Activated CD4-positive, CD25-positive, alpha-beta regulatory T cell treated with anti-CD3 and anti-CD28 coated beads, Interleukin-2, amount 50 U/mL, for 72 hours (primary cell): ENCODE results near the gene TBRG4.

ENCODE experiments used
- DNase-seq: peaks from one replicate; pipeline ENCODE4 v3.0.0; 2021

TBRG4 gene

GRCh38 chr7:45050198-45050597 is 61.3 kb downstream of the TBRG4 start:
- DNase-seq = no peak
